Caco-2 (cell line): ENCODE results near the gene CYP24A1. TPM values are rescaled to one million over a fixed set of nuclear protein-coding genes. Genes with fewer than 3 reads are reported as not detected.

Experiments used
- BruUV-seq: library from RNA; stranded (reverse); fragments of 400-500 nt; replicated peaks from 2 replicates; lab custom pipeline; 2021; lab: Mats Ljungman, UMichigan
- CTCF ChIA-PET: fragments of 300-600 bp; sonication (Branson Sonifier 250); formaldehyde crosslinking; loops from one replicate; lab custom pipeline; 2022; ENCODE audit warnings: antibody characterized with exemption; lab: Charles Lee
- POLR2A ChIA-PET: fragments of 300-600 bp; sonication (Branson Sonifier 250); formaldehyde crosslinking; loops from one replicate; lab custom pipeline; 2022; ENCODE audit warnings: antibody characterized with exemption; lab: Charles Lee
- DNase-seq, 2 experiments: peaks; one replicate each; pipeline versions ENCODE4 v3.0.0 to v3.0.0-alpha.2; 2020 to 2022
- H3K27me3 ChIP-seq: replicated peaks from 2 replicates; pipeline ENCODE4 v1.6.0; 2011; ENCODE audit warnings: low read length; ENCODE audit not compliant: control insufficient read depth, insufficient read depth
- H3K36me3 ChIP-seq: 2 replicates; pipeline ENCODE4 v1.5.1; 2011; ENCODE audit warnings: low read length; ENCODE audit not compliant: control insufficient read depth, insufficient read depth
- H3K4me1 ChIP-seq: fragments of 250-450 bp; sonication (Bioruptor Pico); 2 replicates; pipeline ENCODE4 v1.5.1; 2020; ENCODE audit warnings: mild to moderate bottlenecking
- H3K4me3 ChIP-seq: 2 replicates; pipeline ENCODE4 v1.5.1; 2011; ENCODE audit warnings: low read depth, mild to moderate bottlenecking, control low read depth, low read length
- H3K9me3 ChIP-seq: fragments of 250-450 bp; sonication (Bioruptor Pico); 2 replicates; pipeline ENCODE4 v1.5.1; 2020; ENCODE audit warnings: mild to moderate bottlenecking, moderate library complexity
- H3K27ac Mint-ChIP-seq: one replicate; pipeline ENCODE4 v1.8.0; 2022; ENCODE audit warnings: mixed read lengths; ENCODE audit not compliant: unreplicated experiment
- H3K27me3 Mint-ChIP-seq: one replicate; pipeline ENCODE4 v1.8.0; 2022; ENCODE audit warnings: mixed read lengths; ENCODE audit not compliant: insufficient read depth, unreplicated experiment
- H3K36me3 Mint-ChIP-seq: one replicate; pipeline ENCODE4 v1.8.0; 2022; ENCODE audit warnings: mild to moderate bottlenecking, mixed read lengths; ENCODE audit not compliant: insufficient read depth, unreplicated experiment
- H3K4me1 Mint-ChIP-seq: one replicate; pipeline ENCODE4 v1.8.0; 2022; ENCODE audit warnings: low read depth, mixed read lengths; ENCODE audit not compliant: unreplicated experiment
- H3K4me3 Mint-ChIP-seq: one replicate; pipeline ENCODE4 v1.8.0; 2022; ENCODE audit warnings: mild to moderate bottlenecking, moderate library complexity, mixed read lengths; ENCODE audit not compliant: unreplicated experiment
- H3K9me3 Mint-ChIP-seq: one replicate; pipeline ENCODE4 v1.8.0; 2022; ENCODE audit warnings: mixed read lengths; ENCODE audit not compliant: unreplicated experiment
- intact Hi-C: fragments of 100-400 bp; cut with micrococcal nuclease; formaldehyde crosslinking; loops from one replicate; pipeline ENCODE4 v1.10.0; 2022; ENCODE audit not compliant: unreplicated experiment
- total RNA-seq: library from RNA; stranded (reverse); gene quantifications from 2 replicates; pipeline ENCODE4 v1.2.3, GENCODE V29; 2022
- TF ChIP-seq, protein P1 (sequence below), 2 experiments: fragments of 200-600 bp in 1 of 2; IDR thresholded peaks; 1 replicate in 1 of 2; 2 replicates in 1 of 2; pipeline versions ENCODE4 v1.5.1 to v1.8.0; 2011 to 2022; ENCODE audit warnings: antibody characterized with exemption in 1 of 2, control low read depth in 1 of 2, inconsistent platforms in 1 of 2, low read depth in 1 of 2, low read length in 1 of 2, mild to moderate bottlenecking in 1 of 2, moderate library complexity in 1 of 2; ENCODE audit not compliant: insufficient read depth in 1 of 2, severe bottlenecking in 1 of 2, unreplicated experiment in 1 of 2

The CYP24A1 gene
- total RNA-seq, 1 experiment from 2014 or later: 3.7 TPM

DNA sequence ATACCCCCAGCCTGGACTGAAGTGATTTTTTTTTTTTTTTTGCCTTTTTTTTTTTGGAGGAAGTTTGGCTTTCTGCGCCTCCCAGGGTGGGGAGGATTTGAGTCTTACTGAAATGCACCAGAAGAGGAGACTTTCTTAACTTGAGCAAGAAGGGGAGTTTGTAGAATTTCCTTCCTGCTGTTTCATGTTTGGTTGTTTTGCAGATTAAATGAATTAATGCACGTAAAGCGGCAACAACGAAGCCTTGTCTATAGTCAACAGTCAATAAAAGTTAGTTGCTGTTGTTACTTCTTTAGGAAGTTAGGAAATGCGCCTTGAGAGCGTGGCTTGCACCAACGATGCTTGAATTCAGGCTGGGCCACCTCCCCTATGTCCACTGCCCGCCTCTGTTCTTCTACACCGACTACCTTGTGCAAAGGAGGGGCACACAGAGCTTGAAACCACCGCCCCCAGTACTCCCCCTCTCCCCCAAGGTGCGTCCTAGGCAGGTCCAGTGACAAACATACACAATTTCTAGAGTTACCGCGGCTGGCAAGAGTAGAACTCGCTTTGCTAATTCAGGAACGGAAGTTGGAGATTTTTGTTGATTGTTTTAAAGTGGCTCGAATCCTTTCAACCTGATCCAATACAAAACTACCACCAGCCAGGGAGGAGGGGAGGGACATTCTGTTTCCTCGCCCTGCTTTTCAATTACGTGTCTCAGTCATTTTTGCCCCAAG is 830 bp upstream of the CYP24A1 start:
- TF ChIP-seq, protein P1, sequence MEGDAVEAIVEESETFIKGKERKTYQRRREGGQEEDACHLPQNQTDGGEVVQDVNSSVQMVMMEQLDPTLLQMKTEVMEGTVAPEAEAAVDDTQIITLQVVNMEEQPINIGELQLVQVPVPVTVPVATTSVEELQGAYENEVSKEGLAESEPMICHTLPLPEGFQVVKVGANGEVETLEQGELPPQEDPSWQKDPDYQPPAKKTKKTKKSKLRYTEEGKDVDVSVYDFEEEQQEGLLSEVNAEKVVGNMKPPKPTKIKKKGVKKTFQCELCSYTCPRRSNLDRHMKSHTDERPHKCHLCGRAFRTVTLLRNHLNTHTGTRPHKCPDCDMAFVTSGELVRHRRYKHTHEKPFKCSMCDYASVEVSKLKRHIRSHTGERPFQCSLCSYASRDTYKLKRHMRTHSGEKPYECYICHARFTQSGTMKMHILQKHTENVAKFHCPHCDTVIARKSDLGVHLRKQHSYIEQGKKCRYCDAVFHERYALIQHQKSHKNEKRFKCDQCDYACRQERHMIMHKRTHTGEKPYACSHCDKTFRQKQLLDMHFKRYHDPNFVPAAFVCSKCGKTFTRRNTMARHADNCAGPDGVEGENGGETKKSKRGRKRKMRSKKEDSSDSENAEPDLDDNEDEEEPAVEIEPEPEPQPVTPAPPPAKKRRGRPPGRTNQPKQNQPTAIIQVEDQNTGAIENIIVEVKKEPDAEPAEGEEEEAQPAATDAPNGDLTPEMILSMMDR (IDR thresholded peaks at IDR 0.05; ENCODE audit: insufficient read depth in 1 of 2, low read depth in 1 of 2, low read length in 1 of 2, severe bottlenecking in 1 of 2, unreplicated experiment in 1 of 2): no peak
- BruUV-seq: no TSS peak
- intact Hi-C loops: no loop called here
- Mint-ChIP-seq H3K27me3 (peaks cover 52% of the 10 kb centered on the region), H3K36me3 (no peaks in the 10 kb centered on the region), H3K27ac (no peak overlapping the region), H3K4me3 (peak overlapping the region; percentile 70), H3K4me1 (peaks cover 9% of the 10 kb centered on the region), H3K9me3 (no peaks in the 10 kb centered on the region)
- H3K27me3 ChIP-seq: peaks cover 13% of the 10 kb centered on the region
- peaks cover 14% of the 10 kb centered on the region for H3K4me1 ChIP-seq
- no peaks in the 10 kb centered on the region for H3K36me3 ChIP-seq
- no peak for DNase-seq
- H3K9me3 ChIP-seq: no peaks in the 10 kb centered on the region
- POLR2A ChIA-PET: interaction anchor here (0.6 kb wide), 1 partner anchor 63 kb away, joined by 3 read pairs; no protein-coding TSS in a partner anchor
- no peak overlapping the region for H3K4me3 ChIP-seq
- CTCF ChIA-PET: no interaction called here

DNA sequence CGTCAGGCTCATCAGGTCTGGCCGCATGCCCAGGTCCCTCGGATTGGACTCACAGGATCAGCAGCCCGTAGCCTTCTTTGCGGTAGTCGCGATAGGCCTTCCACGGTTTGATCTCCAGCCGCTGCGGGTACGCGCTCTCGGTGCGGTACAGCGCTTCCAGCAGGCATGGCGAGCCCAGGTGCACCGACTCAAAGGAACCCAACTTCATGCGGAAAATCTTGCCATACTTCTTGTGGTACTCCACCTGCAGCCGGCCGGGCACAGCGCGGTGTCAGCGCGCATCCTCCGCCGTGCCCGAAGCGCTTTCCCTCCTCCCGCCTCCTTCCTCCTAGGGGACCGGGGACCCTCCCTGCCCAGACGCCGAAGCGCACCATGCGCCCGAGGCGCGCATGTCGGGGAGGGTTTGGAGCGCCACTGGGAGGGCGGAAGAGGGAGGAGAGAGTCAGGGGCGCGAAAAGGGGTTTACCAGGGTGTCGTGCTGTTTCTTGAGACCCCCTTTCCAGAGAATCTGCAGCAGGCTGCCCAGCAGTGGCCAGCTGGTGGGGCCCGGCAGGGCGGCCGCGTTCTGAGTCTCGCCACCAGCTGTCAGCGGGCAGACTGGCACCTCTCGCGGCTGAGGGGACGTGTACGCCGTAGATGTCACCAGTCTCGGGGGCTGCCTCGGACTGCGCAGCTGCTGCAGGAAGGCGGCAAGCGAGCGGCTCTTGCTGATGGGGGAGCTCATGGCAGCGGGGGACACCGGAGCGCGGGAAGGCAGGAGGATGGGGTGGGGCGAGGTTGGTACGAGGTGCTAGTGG is 732 bp downstream of the CYP24A1 start:
- no peak for DNase-seq
- H3K4me3 Mint-ChIP-seq: peak overlapping the region; percentile 70
- ChIA-PET CTCF (no interaction called here), POLR2A (no interaction called here)
- intact Hi-C loops: no loop called here
- Histone ChIP-seq H3K9me3 (no peaks in the 10 kb centered on the region), H3K4me3 (no peak overlapping the region), H3K27me3 (peaks cover 15% of the 10 kb centered on the region), H3K36me3 (no peaks in the 10 kb centered on the region), H3K4me1 (peaks cover 19% of the 10 kb centered on the region)
- H3K27me3 Mint-ChIP-seq: peaks cover 65% of the 10 kb centered on the region
- no peaks in the 10 kb centered on the region for H3K36me3 Mint-ChIP-seq
- TF ChIP-seq, protein P1 (IDR thresholded peaks at IDR 0.05; ENCODE audit: insufficient read depth in 1 of 2, low read depth in 1 of 2, low read length in 1 of 2, severe bottlenecking in 1 of 2, unreplicated experiment in 1 of 2): no peak
- H3K4me1 Mint-ChIP-seq: peaks cover 9% of the 10 kb centered on the region
- no TSS peak for BruUV-seq
- no peak overlapping the region for H3K27ac Mint-ChIP-seq
- H3K9me3 Mint-ChIP-seq: no peaks in the 10 kb centered on the region

DNA sequence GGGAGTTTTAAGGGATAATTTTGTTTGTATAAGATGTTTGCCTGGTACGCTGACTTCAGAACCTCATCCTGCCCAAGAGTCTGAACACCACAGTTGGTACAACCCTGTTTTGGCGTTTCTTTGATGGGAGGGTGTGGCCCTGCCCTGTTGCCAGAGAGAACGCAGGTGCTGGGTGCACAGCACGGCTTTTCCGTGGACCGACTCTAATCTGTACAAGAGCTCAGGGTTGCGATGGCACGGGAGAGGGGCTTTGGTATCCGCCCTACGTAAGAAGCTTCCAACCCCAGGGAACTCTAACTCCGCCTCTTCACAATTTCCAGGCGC is 1.3 kb downstream of the CYP24A1 start:
- Mint-ChIP-seq H3K27ac (no peak overlapping the region), H3K9me3 (no peaks in the 10 kb centered on the region), H3K27me3 (peaks cover 67% of the 10 kb centered on the region), H3K4me3 (peak overlapping the region; percentile 70), H3K36me3 (no peaks in the 10 kb centered on the region), H3K4me1 (peaks cover 9% of the 10 kb centered on the region)
- no peak overlapping the region for H3K4me3 ChIP-seq
- H3K9me3 ChIP-seq: no peaks in the 10 kb centered on the region
- H3K27me3 ChIP-seq: peaks cover 15% of the 10 kb centered on the region
- TF ChIP-seq, protein P1 (IDR thresholded peaks at IDR 0.05; ENCODE audit: insufficient read depth in 1 of 2, low read depth in 1 of 2, low read length in 1 of 2, severe bottlenecking in 1 of 2, unreplicated experiment in 1 of 2): no peak
- no TSS peak for BruUV-seq
- intact Hi-C loops: no loop called here
- CTCF ChIA-PET: no interaction called here
- H3K4me1 ChIP-seq: peaks cover 19% of the 10 kb centered on the region
- no peaks in the 10 kb centered on the region for H3K36me3 ChIP-seq
- POLR2A ChIA-PET: interaction anchor here (0.5 kb wide), 1 partner anchor 62 kb away, joined by 3 read pairs; no protein-coding TSS in a partner anchor
- DNase-seq: no peak
